GM06990 (cell line): ENCODE data around the gene PPP1R13L.
A peak's percentile ranks its signal among the peaks of the same experiment; 100 is the strongest.

ENCODE experiments used
- DNase-seq: peaks from one replicate; pipeline ENCODE4 v3.0.0-alpha.2; 2011; ENCODE audit not compliant: insufficient read length; ENCODE audit errors: extremely low read depth
- H3K27me3 ChIP-seq: replicated peaks from 2 replicates; pipeline ENCODE4 v1.6.0; 2011; ENCODE audit warnings: low read length; ENCODE audit not compliant: control insufficient read depth, insufficient read depth
- H3K36me3 ChIP-seq: 2 replicates; pipeline ENCODE4 v1.5.1; 2011; ENCODE audit warnings: low read length; ENCODE audit not compliant: control insufficient read depth, insufficient read depth
- H3K4me3 ChIP-seq: replicated peaks from 2 replicates; pipeline ENCODE4 v1.5.1; 2011; ENCODE audit warnings: low read depth, mild to moderate bottlenecking, control low read depth, low read length
- CTCF ChIP-seq: IDR thresholded peaks from 2 replicates; pipeline ENCODE4 v1.5.1; 2011; ENCODE audit warnings: low read length, control low read depth, mild to moderate bottlenecking, inconsistent platforms; ENCODE audit not compliant: insufficient read depth, poor library complexity, severe bottlenecking

PPP1R13L gene

GRCh38 chr19:45385392-45386221, 19.3 kb downstream of the PPP1R13L start:
- no peak overlapping the region for H3K4me3 ChIP-seq
- H3K36me3 ChIP-seq: no peaks in the 10 kb centered on the region
- no peak for TF ChIP-seq CTCF
- no peaks in the 10 kb centered on the region; the same call in 1 of the 2 replicates for H3K27me3 ChIP-seq
- no peak for DNase-seq

GRCh38 chr19:45382426-45382825, 22.4 kb downstream of the PPP1R13L start:
- no peaks in the 10 kb centered on the region; the same call in 1 of the 2 replicates for H3K27me3 ChIP-seq
- no peak overlapping the region for H3K4me3 ChIP-seq
- H3K36me3 ChIP-seq: no peaks in the 10 kb centered on the region
- TF ChIP-seq CTCF: no peak
- DNase-seq: no peak

- DNase-seq: no peak
- no peaks in the 10 kb centered on the region for H3K27me3 ChIP-seq
- no peaks in the 10 kb centered on the region for H3K36me3 ChIP-seq
- TF ChIP-seq CTCF: no peak
- H3K4me3 ChIP-seq: no peak overlapping the region
Observed at GRCh38 chr19:45380107-45380506, 24.8 kb downstream of the PPP1R13L start.

- DNase-seq: no peak
- Histone ChIP-seq H3K27me3 (no peaks in the 10 kb centered on the region), H3K36me3 (no peaks in the 10 kb centered on the region), H3K4me3 (no peak overlapping the region)
- TF ChIP-seq CTCF: no peak
Observed at GRCh38 chr19:45376045-45376724, 28.7 kb downstream of the PPP1R13L start.

- Histone ChIP-seq H3K36me3 (peaks cover 2% of the 10 kb centered on the region), H3K27me3 (no peaks in the 10 kb centered on the region), H3K4me3 (peak within 1 kb of the TSS; percentile 88)
- no peak for TF ChIP-seq CTCF
- peak; percentile 96 for DNase-seq
Observed at GRCh38 chr19:45370410-45371204, 34.3 kb downstream of the PPP1R13L start, which contains the start of gene ERCC2. ERCC2 (minus strand) TSS chr19:45370573; CDS start chr19:45370540, 33 bp downstream.
